Measurements from ENCODE around the gene PLPP7. TPM values are rescaled to one million over a fixed set of nuclear protein-coding genes. Genes with fewer than 3 reads are reported as not detected.
"Not testable (repeated sequence)": the region's sequence is repeated elsewhere in the genome, so short reads cannot be mapped to it uniquely, and the experiment has no call there.

PLPP7 gene
- total RNA-seq, 2 donors from 2014 or later = 2.1 to 3.6 TPM

DNA sequence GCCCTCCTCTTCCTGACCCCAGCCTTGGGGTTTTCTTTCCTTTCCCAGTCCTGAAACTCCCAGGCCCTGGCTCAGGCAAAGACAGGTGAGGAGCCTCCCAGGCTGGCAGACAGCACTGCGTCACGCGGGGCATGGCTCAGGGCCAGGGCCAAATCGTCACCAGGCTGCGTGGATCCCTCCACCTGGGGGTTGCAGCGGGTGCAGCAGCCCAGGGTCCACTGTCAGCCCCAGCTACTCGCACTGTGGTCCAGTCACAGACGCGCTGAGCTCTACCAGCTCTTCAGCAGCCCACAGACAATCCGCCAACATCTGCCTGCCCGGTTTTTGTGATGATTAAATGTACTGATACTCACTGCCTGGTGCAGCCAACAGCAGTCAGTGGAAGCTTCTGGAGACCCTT lies 25.3 kb upstream of the PLPP7 start:
- Histone ChIP-seq H3K27ac (no peak overlapping the region), H3K27me3 (no peaks in the 10 kb centered on the region), H3K9me3 (no peaks in the 10 kb centered on the region), H3K36me3 (replicated peaks in 1 of 2; ENCODE audit: insufficient read depth in 1 of 2, low read depth in 2 of 2) (no peaks in the 10 kb centered on the region), H3K4me1 (no peaks in the 10 kb centered on the region), H3K4me3 (no peak overlapping the region)
- 55 to 63% methylated on average over 8 to 11 of the region's 11 CpGs for WGBS, 2 donors
- intact Hi-C loops (cut with DNase I) = no loop called here
- DNase-seq (no peak), ATAC-seq (no peak)
- no peak for TF ChIP-seq POLR2A (IDR thresholded peaks at IDR 0.05)
- TF ChIP-seq, protein P1, sequence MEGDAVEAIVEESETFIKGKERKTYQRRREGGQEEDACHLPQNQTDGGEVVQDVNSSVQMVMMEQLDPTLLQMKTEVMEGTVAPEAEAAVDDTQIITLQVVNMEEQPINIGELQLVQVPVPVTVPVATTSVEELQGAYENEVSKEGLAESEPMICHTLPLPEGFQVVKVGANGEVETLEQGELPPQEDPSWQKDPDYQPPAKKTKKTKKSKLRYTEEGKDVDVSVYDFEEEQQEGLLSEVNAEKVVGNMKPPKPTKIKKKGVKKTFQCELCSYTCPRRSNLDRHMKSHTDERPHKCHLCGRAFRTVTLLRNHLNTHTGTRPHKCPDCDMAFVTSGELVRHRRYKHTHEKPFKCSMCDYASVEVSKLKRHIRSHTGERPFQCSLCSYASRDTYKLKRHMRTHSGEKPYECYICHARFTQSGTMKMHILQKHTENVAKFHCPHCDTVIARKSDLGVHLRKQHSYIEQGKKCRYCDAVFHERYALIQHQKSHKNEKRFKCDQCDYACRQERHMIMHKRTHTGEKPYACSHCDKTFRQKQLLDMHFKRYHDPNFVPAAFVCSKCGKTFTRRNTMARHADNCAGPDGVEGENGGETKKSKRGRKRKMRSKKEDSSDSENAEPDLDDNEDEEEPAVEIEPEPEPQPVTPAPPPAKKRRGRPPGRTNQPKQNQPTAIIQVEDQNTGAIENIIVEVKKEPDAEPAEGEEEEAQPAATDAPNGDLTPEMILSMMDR (IDR thresholded peaks at IDR 0.05) = no peak

DNA sequence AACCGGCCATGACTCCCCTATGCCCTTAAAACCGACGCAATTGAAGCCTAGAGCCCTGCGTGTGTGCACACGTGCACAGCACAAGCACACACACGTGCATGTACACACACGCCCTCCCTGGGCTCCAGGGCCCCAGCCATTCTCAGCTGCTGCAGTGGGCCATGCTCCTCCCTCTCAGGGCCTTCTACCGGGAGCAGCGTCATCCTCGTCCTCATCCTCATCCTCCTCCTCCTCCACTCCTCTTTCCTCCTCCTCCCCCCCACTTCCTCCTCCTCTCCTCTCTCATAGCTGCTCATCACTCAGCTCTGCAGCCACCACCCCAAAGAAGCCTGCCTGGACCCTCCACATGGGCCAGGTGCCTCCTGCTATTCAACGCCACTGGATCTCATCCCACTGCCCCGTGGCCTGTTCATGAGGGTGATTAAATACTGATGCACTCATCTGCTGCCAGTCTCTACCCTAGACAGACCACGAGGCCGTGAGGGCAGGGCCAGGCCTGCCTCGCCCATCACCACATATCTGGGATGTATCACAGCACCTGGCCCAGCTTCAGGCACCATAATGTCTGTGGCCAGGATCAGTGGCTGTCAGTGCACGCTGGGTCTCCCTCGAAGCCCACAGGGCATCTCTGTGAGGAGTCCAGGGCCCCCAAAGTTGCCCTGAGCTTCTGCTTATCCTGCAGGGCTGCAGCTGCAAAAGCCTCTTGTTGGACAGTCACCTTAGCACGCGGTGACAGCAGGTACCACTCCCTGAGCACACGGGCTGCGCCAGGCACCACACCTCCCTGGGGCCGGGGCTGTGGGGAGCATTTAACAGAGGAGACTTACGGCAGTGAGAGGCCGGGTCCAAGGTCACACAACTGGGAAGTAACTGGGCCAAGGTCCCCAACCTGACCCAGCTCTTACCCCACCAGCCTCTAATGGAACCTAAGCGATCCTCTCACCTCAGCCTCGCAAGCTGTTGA lies 23.0 kb upstream of the PLPP7 start:
- intact Hi-C loops (cut with DNase I) = no loop called here
- Histone ChIP-seq H3K9me3 (no peaks in the 10 kb centered on the region), H3K36me3 (replicated peaks in 1 of 2; ENCODE audit: insufficient read depth in 1 of 2, low read depth in 2 of 2) (no peaks in the 10 kb centered on the region), H3K27ac (no peak overlapping the region), H3K4me3 (no peak overlapping the region), H3K27me3 (no peaks in the 10 kb centered on the region), H3K4me1 (no peaks in the 10 kb centered on the region)
- TF ChIP-seq, protein P1 (IDR thresholded peaks at IDR 0.05) = no peak
- no peak for TF ChIP-seq POLR2A (IDR thresholded peaks at IDR 0.05)
- ATAC-seq (no peak), DNase-seq (peak in 1 of 4 donors; percentile 9)
- WGBS, 2 donors = 68% methylated on average over 21 to 24 of the region's 26 CpGs

DNA sequence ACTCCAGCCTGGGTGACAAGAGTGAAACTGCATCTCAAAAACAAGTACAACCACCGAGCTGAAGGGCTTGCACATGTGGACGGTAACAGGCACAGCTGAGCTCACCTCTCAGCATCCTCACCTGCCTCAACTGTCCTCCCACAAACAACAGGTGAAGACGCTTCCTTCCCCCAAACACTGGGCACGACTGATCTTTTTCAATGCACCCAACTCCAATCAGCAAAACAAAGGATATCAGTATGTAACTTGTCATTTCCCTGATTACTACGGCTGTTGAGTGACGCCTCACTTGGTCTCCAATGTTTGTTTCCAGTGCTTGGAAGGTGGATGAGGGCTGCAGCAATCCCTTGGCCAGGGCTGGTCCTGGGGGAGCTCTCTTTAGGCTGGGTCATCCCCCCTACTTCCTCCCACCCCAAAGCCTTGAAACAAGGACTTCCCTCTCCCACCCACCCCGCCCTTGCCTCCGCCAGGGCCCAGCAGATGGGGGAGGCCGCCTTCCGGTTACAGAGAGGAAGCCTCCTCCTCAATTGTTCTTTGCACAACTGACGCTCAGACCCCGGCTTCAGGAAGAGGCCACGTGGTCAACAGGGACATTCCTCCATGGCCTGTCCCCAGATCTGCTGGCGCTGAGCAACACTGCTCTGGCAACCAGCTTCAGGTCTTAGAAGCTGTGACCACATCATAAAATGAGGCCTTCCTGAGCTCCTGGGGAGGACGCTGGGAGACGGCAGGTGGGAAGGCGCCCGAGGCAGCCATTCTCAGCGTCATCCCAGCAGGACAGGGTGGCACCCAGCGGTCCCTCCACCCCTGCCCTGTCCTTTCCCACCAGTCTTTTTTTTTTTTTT lies 19.1 kb upstream of the PLPP7 start:
- no peak for TF ChIP-seq POLR2A (IDR thresholded peaks at IDR 0.05)
- TF ChIP-seq, protein P1 (IDR thresholded peaks at IDR 0.05) = no peak
- no peaks in the 10 kb centered on the region for H3K9me3 ChIP-seq
- no peak overlapping the region for H3K4me3 ChIP-seq
- intact Hi-C loops (cut with DNase I) = no loop called here
- no peaks in the 10 kb centered on the region for H3K27me3 ChIP-seq
- DNase-seq (peak in 2 of 4 donors; percentile 36 to 74), ATAC-seq (peak; percentile 49)
- 61 to 82% methylated on average over 17 to 19 of the region's 20 CpGs for WGBS, 2 donors
- H3K4me1 ChIP-seq = no peaks in the 10 kb centered on the region
- H3K36me3 ChIP-seq (replicated peaks in 1 of 2; ENCODE audit: insufficient read depth in 1 of 2, low read depth in 2 of 2) = no peaks in the 10 kb centered on the region
- H3K27ac ChIP-seq = peak overlapping the region in 2 of 4 donors; percentile 44 to 65

DNA sequence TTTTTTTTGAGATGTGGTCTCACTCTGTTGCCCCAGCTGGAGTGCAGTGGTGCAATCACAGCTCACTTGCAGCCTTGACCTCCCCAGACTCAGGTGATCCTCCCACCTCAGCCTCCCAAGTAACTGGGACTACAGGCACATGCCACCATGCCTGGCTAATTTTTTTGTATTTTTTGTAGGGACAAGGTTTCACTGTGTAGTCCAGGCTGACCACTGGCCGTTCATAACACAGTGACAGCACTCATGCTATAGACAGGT lies 18.6 kb upstream of the PLPP7 start:
- intact Hi-C loops (cut with DNase I); H3K27me3 ChIP-seq; H3K9me3 ChIP-seq; H3K4me3 ChIP-seq; H3K4me1 ChIP-seq; ATAC-seq; DNase-seq; H3K36me3 ChIP-seq (replicated peaks in 1 of 2; ENCODE audit: insufficient read depth in 1 of 2, low read depth in 2 of 2): not testable (repeated sequence)
- peak overlapping the region in 2 of 4 donors; percentile 44 to 65 for H3K27ac ChIP-seq
- WGBS, 2 donors = 86 to 88% methylated on average over 1 of the region's 1 CpG

DNA sequence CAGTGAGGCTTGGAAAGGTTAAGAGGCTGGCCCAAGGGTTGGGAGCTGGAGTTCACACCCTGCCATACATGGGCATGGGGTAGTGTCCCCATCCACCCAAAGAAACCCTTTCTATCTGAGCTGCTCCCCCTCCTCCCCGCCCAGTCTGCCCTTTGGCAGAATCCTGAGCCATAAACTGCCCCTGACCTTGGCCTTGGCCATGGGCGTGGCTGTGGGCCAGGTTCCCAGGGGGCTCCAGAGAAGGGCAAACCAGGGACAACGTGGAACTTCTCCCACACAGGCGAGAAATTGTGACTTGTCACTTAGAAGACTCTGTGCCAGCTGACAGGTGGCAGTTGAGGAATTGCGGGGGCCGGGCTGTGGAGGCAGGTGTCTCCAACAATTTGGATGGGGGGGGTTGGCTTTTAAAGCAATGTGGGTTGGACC lies 18.0 kb upstream of the PLPP7 start:
- DNase-seq (no peak), ATAC-seq (no peak)
- Histone ChIP-seq H3K27ac (peak overlapping the region in 2 of 4 donors; percentile 44 to 65), H3K27me3 (no peaks in the 10 kb centered on the region), H3K4me1 (peaks cover 4% of the 10 kb centered on the region), H3K9me3 (no peaks in the 10 kb centered on the region), H3K4me3 (no peak overlapping the region), H3K36me3 (replicated peaks in 1 of 2; ENCODE audit: insufficient read depth in 1 of 2, low read depth in 2 of 2) (no peaks in the 10 kb centered on the region)
- WGBS, 2 donors = 70 to 93% methylated on average over 3 to 6 of the region's 6 CpGs
- intact Hi-C loops (cut with DNase I) = no loop called here
- no peak for TF ChIP-seq POLR2A (IDR thresholded peaks at IDR 0.05)
- TF ChIP-seq, protein P1 (IDR thresholded peaks at IDR 0.05) = no peak
